ENCODE data around the gene NRXN3. TPM values are rescaled to one million over a fixed set of nuclear protein-coding genes. Genes with fewer than 3 reads are reported as not detected.

The NRXN3 gene
- total and polyA plus RNA-seq, 2 donors (not counting 1 experiment from before 2014, with no cell fraction given): 0.83 to 34.6 TPM

- Histone ChIP-seq H3K9me3 (ENCODE audit: control insufficient read depth, insufficient read depth, low read depth, low read length) (no peaks in the 10 kb centered on the region), H3K36me3 (ENCODE audit: control insufficient read depth, insufficient read depth, low read length) (no peaks in the 10 kb centered on the region), H3K27ac (ENCODE audit: insufficient read depth, low read length) (no peak overlapping the region), H4K20me1 (ENCODE audit: control insufficient read depth, extremely low read depth, insufficient read depth, low read length) (no peaks in the 10 kb centered on the region), H3K4me1 (ENCODE audit: control insufficient read depth, extremely low read depth, insufficient read depth, low read length) (no peaks in the 10 kb centered on the region), H3K4me2 (ENCODE audit: extremely low read depth, insufficient read depth, low read length) (no peak overlapping the region), H2AFZ (ENCODE audit: low read length) (no peak overlapping the region), H3K4me3 (replicated peaks in 1 of 4; ENCODE audit: control extremely low read depth in 1 of 4, insufficient read depth in 1 of 4, low read depth in 3 of 4, low read length in 4 of 4) (no peak overlapping the region), H3K9ac (ENCODE audit: insufficient read depth, low read length) (no peak overlapping the region), H3K79me2 (ENCODE audit: control insufficient read depth, insufficient read depth, low read length) (no peaks in the 10 kb centered on the region), H3K27me3 (ENCODE audit: control insufficient read depth, insufficient read depth, low read length) (no peaks in the 10 kb centered on the region)
- TF ChIP-seq CTCF (conservative IDR thresholded peaks at IDR 0.05 in 1 of 2, IDR thresholded peaks at IDR 0.05 in 1 of 2; ENCODE audit: low read depth in 1 of 2, low read length in 2 of 2) (no peak), EZH2 (IDR thresholded peaks at IDR 0.05; ENCODE audit: low read length, missing control alignments) (no peak)
- no peak for DNase-seq (ENCODE audit: low read depth in 2 of 2)
These were observed 1729.4 kb downstream of the NRXN3 start for GRCh38 chr14:79899610-79900009.

- Histone ChIP-seq H3K79me2 (ENCODE audit: control insufficient read depth, insufficient read depth, low read length) (no peaks in the 10 kb centered on the region), H2AFZ (ENCODE audit: low read length) (no peak overlapping the region), H3K4me3 (replicated peaks in 1 of 4; ENCODE audit: control extremely low read depth in 1 of 4, insufficient read depth in 1 of 4, low read depth in 3 of 4, low read length in 4 of 4) (no peak overlapping the region), H3K9ac (ENCODE audit: insufficient read depth, low read length) (no peak overlapping the region), H3K27ac (ENCODE audit: insufficient read depth, low read length) (no peak overlapping the region), H4K20me1 (ENCODE audit: control insufficient read depth, extremely low read depth, insufficient read depth, low read length) (no peaks in the 10 kb centered on the region), H3K4me1 (ENCODE audit: control insufficient read depth, extremely low read depth, insufficient read depth, low read length) (no peaks in the 10 kb centered on the region), H3K27me3 (ENCODE audit: control insufficient read depth, insufficient read depth, low read length) (no peaks in the 10 kb centered on the region), H3K9me3 (ENCODE audit: control insufficient read depth, insufficient read depth, low read depth, low read length) (no peaks in the 10 kb centered on the region), H3K36me3 (ENCODE audit: control insufficient read depth, insufficient read depth, low read length) (no peaks in the 10 kb centered on the region), H3K4me2 (ENCODE audit: extremely low read depth, insufficient read depth, low read length) (no peak overlapping the region)
- DNase-seq (ENCODE audit: low read depth in 2 of 2): no peak
- TF ChIP-seq EZH2 (IDR thresholded peaks at IDR 0.05; ENCODE audit: low read length, missing control alignments) (no peak), CTCF (conservative IDR thresholded peaks at IDR 0.05 in 1 of 2, IDR thresholded peaks at IDR 0.05 in 1 of 2; ENCODE audit: low read depth in 1 of 2, low read length in 2 of 2) (no peak)
These were observed 1734.3 kb downstream of the NRXN3 start for GRCh38 chr14:79904497-79904896.

- DNase-seq (ENCODE audit: low read depth in 2 of 2): no peak
- no peaks in the 10 kb centered on the region for H3K36me3 ChIP-seq (ENCODE audit: control insufficient read depth, insufficient read depth, low read length)
- no peak overlapping the region for H2AFZ ChIP-seq (ENCODE audit: low read length)
- H3K4me2 ChIP-seq (ENCODE audit: extremely low read depth, insufficient read depth, low read length): no peak overlapping the region
- no peaks in the 10 kb centered on the region for H3K9me3 ChIP-seq (ENCODE audit: control insufficient read depth, insufficient read depth, low read depth, low read length)
- no peaks in the 10 kb centered on the region for H3K79me2 ChIP-seq (ENCODE audit: control insufficient read depth, insufficient read depth, low read length)
- no peaks in the 10 kb centered on the region for H3K4me1 ChIP-seq (ENCODE audit: control insufficient read depth, extremely low read depth, insufficient read depth, low read length)
- H3K9ac ChIP-seq (ENCODE audit: insufficient read depth, low read length): no peak overlapping the region
- H3K4me3 ChIP-seq (replicated peaks in 1 of 4; ENCODE audit: control extremely low read depth in 1 of 4, insufficient read depth in 1 of 4, low read depth in 3 of 4, low read length in 4 of 4): no peak overlapping the region
- TF ChIP-seq CTCF (conservative IDR thresholded peaks at IDR 0.05 in 1 of 2, IDR thresholded peaks at IDR 0.05 in 1 of 2; ENCODE audit: low read depth in 1 of 2, low read length in 2 of 2) (no peak), EZH2 (IDR thresholded peaks at IDR 0.05; ENCODE audit: low read length, missing control alignments) (no peak)
- H3K27ac ChIP-seq (ENCODE audit: insufficient read depth, low read length): no peak overlapping the region
- no peaks in the 10 kb centered on the region for H4K20me1 ChIP-seq (ENCODE audit: control insufficient read depth, extremely low read depth, insufficient read depth, low read length)
- H3K27me3 ChIP-seq (ENCODE audit: control insufficient read depth, insufficient read depth, low read length): no peaks in the 10 kb centered on the region
These were observed 1736.8 kb downstream of the NRXN3 start for GRCh38 chr14:79906994-79907393.

Data from fibroblast of lung (primary cell).